ENCODE results near the gene CDH2.

Gene CDH2

DNA sequence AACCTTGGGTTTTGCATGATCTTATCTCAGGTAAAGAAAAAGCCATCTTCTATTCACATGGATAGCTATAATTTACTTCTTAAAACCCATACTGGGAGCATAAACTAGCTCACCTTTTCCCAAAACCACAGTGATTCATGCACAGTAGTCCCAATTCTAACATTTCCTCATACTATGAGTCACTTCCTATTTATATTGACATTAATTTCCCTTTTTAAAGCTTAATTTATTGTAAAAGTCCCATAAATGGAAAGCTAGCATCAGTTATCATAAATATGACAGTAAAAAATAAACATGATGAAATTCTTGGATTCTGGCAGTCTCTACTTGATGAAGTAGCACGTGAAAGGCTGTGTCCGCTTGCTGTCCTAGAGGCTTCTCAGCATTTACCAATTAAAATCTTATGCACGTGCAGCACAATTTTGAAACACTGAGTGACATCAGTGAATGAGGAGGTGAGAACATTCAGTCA, 180.1 kb downstream of the CDH2 start:
- no peak for DNase-seq (ENCODE audit: low read depth in 2 of 2)

DNA sequence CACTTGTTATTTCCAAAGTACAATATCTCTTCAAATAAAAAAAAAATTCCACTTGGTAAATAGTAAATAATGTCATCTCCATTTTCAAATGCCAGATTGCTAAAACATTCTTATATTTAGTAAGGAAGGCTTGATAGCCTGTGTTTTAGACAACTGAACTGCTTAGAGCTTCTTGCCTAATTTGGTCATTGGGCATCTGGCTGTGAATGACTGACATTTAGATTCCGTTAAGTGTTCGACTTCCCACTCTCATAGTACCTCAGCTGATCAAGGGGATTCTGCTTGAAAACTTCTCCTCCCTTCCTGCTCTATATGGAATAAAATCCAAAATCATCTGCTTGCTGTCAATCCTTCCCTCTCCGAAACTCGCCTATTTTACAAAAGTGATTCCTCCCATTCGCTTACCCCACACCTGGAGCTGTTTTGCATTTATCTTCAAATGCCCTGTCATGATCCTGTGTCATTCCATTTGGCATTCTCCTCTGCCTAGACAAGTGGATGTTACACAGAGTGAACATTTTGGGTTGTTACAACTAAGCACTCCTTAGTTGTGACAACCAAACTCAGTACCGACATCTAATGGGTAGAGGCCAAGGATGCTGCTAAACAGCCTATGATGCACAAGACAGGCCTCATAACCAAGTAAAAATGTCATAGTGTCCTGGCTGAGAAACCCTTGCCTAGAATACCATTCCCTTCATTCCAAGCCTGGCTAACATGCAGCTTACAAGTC, 181.0 kb downstream of the CDH2 start:
- DNase-seq (ENCODE audit: low read depth in 2 of 2): no peak

- DNase-seq (ENCODE audit: low read depth in 2 of 2): no peak
Measured at GRCh38 chr18:27994571-27994970, 182.4 kb downstream of the CDH2 start.

DNA sequence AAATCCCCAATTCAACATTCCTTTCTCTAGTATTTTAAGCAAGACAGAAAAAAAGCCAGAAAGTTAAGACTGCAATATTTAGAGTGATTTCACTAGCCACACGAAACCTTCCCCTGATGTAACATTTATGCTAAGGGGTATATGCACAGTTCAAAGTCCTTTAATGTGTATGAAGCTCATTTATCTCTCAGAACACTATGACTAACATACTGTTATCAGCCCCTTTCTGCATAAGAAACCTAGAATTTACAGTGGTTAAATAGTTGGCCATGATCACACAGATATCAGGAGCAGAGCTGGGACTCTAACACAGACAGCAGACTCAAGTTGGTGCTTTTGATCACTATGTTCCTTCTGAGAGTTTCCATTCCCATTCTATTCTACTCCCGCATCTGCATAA, 185.5 kb downstream of the CDH2 start:
- DNase-seq (ENCODE audit: low read depth in 2 of 2): no peak

DNA sequence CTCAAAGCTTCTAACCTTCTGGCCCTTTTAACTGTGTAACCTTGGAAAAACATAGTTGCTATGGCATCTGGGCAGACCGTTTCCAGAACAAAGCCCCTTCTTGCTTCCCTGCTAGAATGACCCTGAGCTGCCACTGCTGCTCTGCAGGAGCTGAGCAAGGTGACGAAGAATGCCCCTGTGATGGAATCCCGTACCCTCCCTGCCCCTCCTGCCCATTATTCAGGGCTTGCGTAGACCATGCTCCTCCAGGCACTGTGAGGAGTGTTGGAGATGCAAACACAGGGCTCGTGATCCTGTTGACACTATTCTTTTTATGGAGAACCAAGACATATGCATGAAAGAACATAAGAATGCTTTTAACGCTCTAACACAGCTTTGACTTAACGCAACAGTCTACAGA, 191.1 kb downstream of the CDH2 start:
- DNase-seq (ENCODE audit: low read depth in 2 of 2): no peak

DNA sequence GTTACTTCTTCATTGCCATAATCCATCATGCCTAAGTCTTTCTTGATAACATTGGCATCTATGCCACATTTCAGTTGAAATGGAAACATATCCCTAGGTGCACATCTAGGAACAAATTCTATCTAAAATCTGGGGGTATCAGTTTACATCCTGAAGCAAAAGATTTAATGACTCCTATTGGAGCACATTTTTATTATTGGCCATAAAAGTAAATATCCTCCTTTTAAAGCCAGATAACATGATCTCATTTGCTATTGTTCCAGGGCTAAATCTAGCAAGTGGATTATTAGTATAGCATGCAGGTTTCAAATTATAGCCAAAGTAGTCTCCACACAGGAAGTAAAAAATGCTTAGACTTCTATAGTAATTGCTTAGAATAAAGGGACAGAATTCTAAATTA, 193.2 kb downstream of the CDH2 start:
- no peak for DNase-seq (ENCODE audit: low read depth in 2 of 2)

- DNase-seq (ENCODE audit: low read depth in 2 of 2): no peak
Measured at GRCh38 chr18:27976806-27977408, 200.0 kb downstream of the CDH2 start.

DNA sequence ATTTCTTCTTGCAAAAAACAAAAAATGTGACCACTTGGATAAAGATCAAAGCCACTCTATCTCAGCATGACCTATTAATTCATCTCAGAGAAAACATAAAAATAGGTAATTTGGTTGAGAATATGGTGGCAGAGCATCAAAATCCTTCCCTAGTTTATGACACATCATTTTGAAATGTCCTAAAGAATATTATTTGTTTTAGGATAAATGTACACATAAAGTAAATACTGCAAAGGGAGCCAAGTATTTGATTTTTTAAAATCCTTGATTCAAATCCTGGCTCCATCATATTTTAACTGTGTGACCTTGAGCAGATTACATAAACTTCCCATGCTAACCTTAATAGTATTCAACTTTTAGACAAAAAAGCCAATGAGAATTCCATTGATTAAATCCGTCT, 206.6 kb downstream of the CDH2 start:
- no peak for DNase-seq (ENCODE audit: low read depth in 2 of 2)

DNA sequence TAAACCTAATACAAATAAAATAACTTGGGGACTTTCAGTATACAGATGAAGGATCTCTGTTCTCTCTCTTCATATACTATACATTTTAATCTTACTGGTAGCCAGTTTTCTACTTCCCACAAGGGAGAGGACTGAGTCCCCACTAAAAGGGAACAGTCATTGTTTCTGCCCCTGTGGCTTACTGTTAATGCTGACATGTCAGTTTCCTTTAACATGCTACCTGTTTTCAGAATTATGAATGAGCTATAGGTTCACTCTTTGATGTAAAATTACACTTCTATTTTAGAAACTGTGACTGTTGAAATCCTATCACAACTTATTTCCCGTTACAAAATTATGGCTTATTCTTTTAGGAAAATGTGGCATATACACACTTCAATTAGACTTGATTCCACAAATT, 207.7 kb downstream of the CDH2 start:
- no peak for DNase-seq (ENCODE audit: low read depth in 2 of 2)

GRCh38 chr18:27967913-27968824, 208.8 kb downstream of the CDH2 start:
- DNase-seq (ENCODE audit: low read depth in 2 of 2): no peak

- DNase-seq (ENCODE audit: low read depth in 2 of 2): no peak
Measured at GRCh38 chr18:27966881-27967280, 210.0 kb downstream of the CDH2 start.

- DNase-seq (ENCODE audit: low read depth in 2 of 2): no peak
Measured at GRCh38 chr18:27964811-27965210, 212.1 kb downstream of the CDH2 start.

DNA sequence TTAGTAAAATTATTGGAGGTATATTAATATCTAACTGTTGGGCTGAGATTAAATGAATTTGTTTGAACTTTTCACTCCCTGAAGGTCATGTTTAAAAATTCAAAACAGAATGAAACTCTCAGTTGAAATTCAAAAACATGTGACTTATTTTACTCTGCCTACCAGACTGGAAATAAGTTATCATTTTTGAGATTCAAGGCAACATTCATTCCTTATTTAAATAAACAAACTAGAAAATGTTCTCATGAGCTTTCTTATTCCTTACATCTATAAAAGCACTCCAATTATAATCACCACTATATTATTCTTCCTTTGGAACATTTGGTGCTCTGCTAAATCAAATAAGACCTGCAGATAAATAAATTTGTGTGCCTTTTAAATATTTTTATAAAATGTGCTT, 217.8 kb downstream of the CDH2 start:
- no peak for DNase-seq (ENCODE audit: low read depth in 2 of 2)

DNA sequence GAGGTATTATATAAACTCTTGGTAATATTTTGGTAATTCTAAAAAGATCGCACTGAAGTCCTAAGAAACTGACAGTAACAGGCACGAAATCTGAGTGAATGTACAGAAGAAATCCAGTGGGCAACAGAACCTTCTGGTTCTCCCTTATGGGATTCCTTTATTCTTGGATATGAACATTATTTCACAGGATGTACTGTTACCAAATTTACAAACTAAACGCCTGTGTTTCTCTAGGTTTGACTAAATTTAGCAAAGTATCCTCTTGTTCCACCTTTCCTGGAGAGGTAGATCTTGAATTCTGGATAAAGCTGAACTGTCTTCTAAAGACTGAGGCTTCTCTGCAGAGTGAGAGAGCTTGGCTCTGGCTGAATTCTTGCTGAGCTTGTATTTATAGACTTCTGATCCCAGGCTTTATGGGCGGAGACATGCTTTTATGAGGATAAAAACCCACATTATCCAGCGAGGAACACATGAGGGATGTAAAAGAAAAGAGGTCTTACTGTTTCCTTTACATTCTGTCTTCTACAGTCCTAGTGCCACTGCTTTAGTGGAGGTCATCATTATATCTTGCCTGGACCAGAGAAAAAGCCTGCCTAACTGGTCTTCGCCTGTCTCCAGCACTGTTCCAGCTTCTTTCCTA, 220.8 kb downstream of the CDH2 start:
- DNase-seq (ENCODE audit: low read depth in 2 of 2): no peak

GRCh38 chr18:27954226-27954625, 222.7 kb downstream of the CDH2 start:
- no peak for DNase-seq (ENCODE audit: low read depth in 2 of 2)

GRCh38 chr18:27952741-27953140, 224.2 kb downstream of the CDH2 start:
- no peak for DNase-seq (ENCODE audit: low read depth in 2 of 2)

- no peak for DNase-seq (ENCODE audit: low read depth in 2 of 2)
Measured at GRCh38 chr18:27950648-27951228, 226.2 kb downstream of the CDH2 start.

- no peak for DNase-seq (ENCODE audit: low read depth in 2 of 2)
Measured at GRCh38 chr18:27948986-27949385, 227.9 kb downstream of the CDH2 start.

- DNase-seq (ENCODE audit: low read depth in 2 of 2): no peak
Measured at GRCh38 chr18:27942706-27943105, 234.2 kb downstream of the CDH2 start.

- no peak for DNase-seq (ENCODE audit: low read depth in 2 of 2)
Measured at GRCh38 chr18:27931535-27931934, 245.4 kb downstream of the CDH2 start.

- DNase-seq (ENCODE audit: low read depth in 2 of 2): no peak
Measured at GRCh38 chr18:27922780-27923179, 254.2 kb downstream of the CDH2 start.

Measured in stimulated activated CD4-positive, alpha-beta T cell treated with anti-CD3 and anti-CD28 coated beads, Interleukin-1b, Interleukin-23, amount 100 ng/mL, for 1 hour (primary cell).